Dermis blood vessel endothelial cell (primary cell): ENCODE data around the gene AKAP8. TPM values are rescaled to one million over a fixed set of nuclear protein-coding genes. Genes with fewer than 3 reads are reported as not detected.
A peak's percentile ranks its signal among the peaks of the same experiment; 100 is the strongest.

Source experiments
- DNase-seq: peaks from one replicate; pipeline ENCODE4 v3.0.0; 2010
- total RNA-seq: library from RNA; depleted of rRNA; stranded (reverse); fragments of >200 nt; gene quantifications from 2 replicates; pipeline ENCODE4 v1.2.3, GENCODE V29; 2014

AKAP8 gene
- total RNA-seq, 1 donor from 2014 or later, result 19.9 TPM

- peak; percentile 55 for DNase-seq
Measured at GRCh38 chr19:15331419-15332310, 47.9 kb downstream of the AKAP8 start.

GRCh38 chr19:15330801-15331418 lies 48.7 kb downstream of the AKAP8 start:
- peak; percentile 62 for DNase-seq

GRCh38 chr19:15328312-15328711 lies 51.3 kb downstream of the AKAP8 start:
- no peak for DNase-seq

- no peak for DNase-seq
Measured at GRCh38 chr19:15324791-15325519, 54.6 kb downstream of the AKAP8 start.

GRCh38 chr19:15323496-15324235 lies 55.9 kb downstream of the AKAP8 start:
- DNase-seq, result no peak

- no peak for DNase-seq
Measured at GRCh38 chr19:15321739-15322138, 57.8 kb downstream of the AKAP8 start.

- no peak for DNase-seq
Measured at GRCh38 chr19:15320116-15320515, 59.5 kb downstream of the AKAP8 start.

GRCh38 chr19:15318241-15318691 lies 61.3 kb downstream of the AKAP8 start:
- DNase-seq, result no peak

- DNase-seq, result no peak
Measured at GRCh38 chr19:15317392-15318071, 62.1 kb downstream of the AKAP8 start.

- DNase-seq, result no peak
Measured at GRCh38 chr19:15316498-15316897, 63.1 kb downstream of the AKAP8 start.

GRCh38 chr19:15315101-15315500 lies 64.5 kb downstream of the AKAP8 start:
- DNase-seq, result no peak

GRCh38 chr19:15313649-15314279 lies 65.8 kb downstream of the AKAP8 start:
- DNase-seq, result no peak

- DNase-seq, result no peak
Measured at GRCh38 chr19:15307169-15307568, 72.4 kb downstream of the AKAP8 start.

- DNase-seq, result no peak
Measured at GRCh38 chr19:15305582-15306334, 73.8 kb downstream of the AKAP8 start.

- DNase-seq, result no peak
Measured at GRCh38 chr19:15304140-15304705, 75.4 kb downstream of the AKAP8 start.

Other genes starting within 250 kb of the AKAP8 start
- 0.84 and 2.0 TPM in 2 replicates for gene NOTCH3, start 178.8 kb downstream of the AKAP8 start, total RNA-seq
- under 0.01 and 0.09 TPM in 2 replicates for gene EPHX3, start 147.3 kb downstream of the AKAP8 start, total RNA-seq
- 10.9 and 21.3 TPM in 2 replicates for gene BRD4, start 47.2 kb downstream of the AKAP8 start, total RNA-seq
- gene AKAP8L, start 39.2 kb upstream of the AKAP8 start, total RNA-seq, result 49.0 and 70.8 TPM in 2 replicates
- gene WIZ, start 70.2 kb upstream of the AKAP8 start, total RNA-seq, result 9.2 and 14.7 TPM in 2 replicates
- 24.0 and 24.8 TPM in 2 replicates for gene RASAL3, start 84.8 kb upstream of the AKAP8 start, total RNA-seq
- gene PGLYRP2, start 99.7 kb upstream of the AKAP8 start, total RNA-seq, result 0.05 TPM in 1 of 2 replicates, not detected in the other
- not detected in 2 replicates for gene CYP4F22, start 128.7 kb upstream of the AKAP8 start, total RNA-seq
- not detected in 2 replicates for gene CYP4F8, start 235.4 kb upstream of the AKAP8 start, total RNA-seq